ENCODE results near the gene MPRIP.
A peak's percentile ranks its signal among the peaks of the same experiment; 100 is the strongest.
"Not testable (repeated sequence)": the region's sequence is repeated elsewhere in the genome, so short reads cannot be mapped to it uniquely, and the experiment has no call there.

The MPRIP gene

DNA sequence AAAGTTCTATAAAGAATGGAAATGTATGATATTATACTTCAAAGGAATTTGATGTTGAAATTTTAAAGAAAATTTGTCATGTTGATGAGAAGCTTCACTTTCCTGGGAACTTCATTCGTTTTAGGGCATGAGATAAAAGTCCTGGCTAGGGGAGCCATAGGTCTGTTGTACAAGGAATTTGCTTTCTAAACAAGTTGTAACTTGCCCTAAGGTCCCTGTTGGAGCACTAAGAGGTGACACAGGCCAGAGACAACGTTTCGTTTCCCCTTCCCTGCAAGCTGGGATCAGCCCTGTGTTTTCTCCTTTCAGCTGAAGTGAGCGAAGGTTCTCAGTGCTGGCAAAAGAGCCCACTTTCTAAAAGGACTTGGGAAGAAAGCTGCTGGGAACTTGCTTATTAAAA lies 147.3 kb downstream of the MPRIP start:
- H3K4me3 ChIP-seq (ENCODE audit: low read depth, low read length) = no peak overlapping the region
- no peak for DNase-seq (ENCODE audit: low read depth)
- in situ Hi-C loops (cut with HindIII; ENCODE audit: low sequenced_read_pairs) = loop anchor here (5.0 kb wide), 1 partner anchor 92 kb away; no protein-coding TSS in a partner anchor
- TF ChIP-seq, protein P1, sequence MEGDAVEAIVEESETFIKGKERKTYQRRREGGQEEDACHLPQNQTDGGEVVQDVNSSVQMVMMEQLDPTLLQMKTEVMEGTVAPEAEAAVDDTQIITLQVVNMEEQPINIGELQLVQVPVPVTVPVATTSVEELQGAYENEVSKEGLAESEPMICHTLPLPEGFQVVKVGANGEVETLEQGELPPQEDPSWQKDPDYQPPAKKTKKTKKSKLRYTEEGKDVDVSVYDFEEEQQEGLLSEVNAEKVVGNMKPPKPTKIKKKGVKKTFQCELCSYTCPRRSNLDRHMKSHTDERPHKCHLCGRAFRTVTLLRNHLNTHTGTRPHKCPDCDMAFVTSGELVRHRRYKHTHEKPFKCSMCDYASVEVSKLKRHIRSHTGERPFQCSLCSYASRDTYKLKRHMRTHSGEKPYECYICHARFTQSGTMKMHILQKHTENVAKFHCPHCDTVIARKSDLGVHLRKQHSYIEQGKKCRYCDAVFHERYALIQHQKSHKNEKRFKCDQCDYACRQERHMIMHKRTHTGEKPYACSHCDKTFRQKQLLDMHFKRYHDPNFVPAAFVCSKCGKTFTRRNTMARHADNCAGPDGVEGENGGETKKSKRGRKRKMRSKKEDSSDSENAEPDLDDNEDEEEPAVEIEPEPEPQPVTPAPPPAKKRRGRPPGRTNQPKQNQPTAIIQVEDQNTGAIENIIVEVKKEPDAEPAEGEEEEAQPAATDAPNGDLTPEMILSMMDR (IDR thresholded peaks at IDR 0.05; ENCODE audit: low read depth, low read length, missing control alignments) = no peak

DNA sequence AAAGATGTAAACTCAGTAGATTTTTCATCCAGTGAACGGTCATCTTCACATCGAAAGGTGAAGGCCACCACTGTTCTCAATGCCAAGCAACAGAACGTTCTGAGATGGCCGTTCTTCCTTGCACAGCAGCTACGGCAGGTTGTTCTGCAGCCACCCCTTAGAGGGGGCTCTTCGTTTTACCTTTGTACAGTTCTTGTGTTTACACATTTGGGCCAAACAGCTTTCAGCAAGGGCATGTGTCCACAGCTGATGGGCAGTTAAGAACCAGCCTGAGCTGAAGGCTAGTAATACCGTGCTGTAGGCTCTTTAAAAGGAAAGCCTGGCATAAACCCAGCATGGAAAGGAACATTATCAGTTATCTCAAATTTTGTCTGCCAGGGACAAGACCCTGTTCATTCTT lies 147.9 kb downstream of the MPRIP start:
- DNase-seq (ENCODE audit: low read depth) = no peak
- TF ChIP-seq, protein P1 (IDR thresholded peaks at IDR 0.05; ENCODE audit: low read depth, low read length, missing control alignments) = no peak
- in situ Hi-C loops (cut with HindIII; ENCODE audit: low sequenced_read_pairs) = no loop called here
- H3K4me3 ChIP-seq (ENCODE audit: low read depth, low read length) = no peak overlapping the region

DNA sequence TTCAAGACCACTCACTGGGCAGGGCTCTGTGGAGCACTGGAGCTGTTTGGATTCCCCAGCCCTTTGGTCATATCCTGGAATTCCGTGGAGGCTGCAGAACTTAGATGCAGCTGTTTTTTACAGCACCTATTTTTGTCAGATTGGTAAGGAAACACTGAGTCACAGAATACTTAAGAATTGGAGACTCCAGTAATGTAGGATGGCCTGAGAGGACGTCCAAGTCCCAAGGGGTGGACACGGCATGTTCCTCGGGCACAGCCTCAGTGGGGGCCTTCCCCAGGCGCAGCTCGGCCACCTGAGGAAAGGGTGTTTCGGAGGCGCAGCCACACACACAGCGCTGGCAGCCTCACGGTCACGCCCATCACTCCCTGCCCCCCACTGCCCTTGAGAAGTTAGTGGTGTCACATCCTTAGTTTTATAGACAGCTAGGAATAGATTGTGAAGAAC lies 149.1 kb downstream of the MPRIP start:
- H3K4me3 ChIP-seq (ENCODE audit: low read depth, low read length) = no peak overlapping the region
- TF ChIP-seq, protein P1 (IDR thresholded peaks at IDR 0.05; ENCODE audit: low read depth, low read length, missing control alignments) = no peak
- DNase-seq (ENCODE audit: low read depth) = peak; percentile 26
- in situ Hi-C loops (cut with HindIII; ENCODE audit: low sequenced_read_pairs) = no loop called here

DNA sequence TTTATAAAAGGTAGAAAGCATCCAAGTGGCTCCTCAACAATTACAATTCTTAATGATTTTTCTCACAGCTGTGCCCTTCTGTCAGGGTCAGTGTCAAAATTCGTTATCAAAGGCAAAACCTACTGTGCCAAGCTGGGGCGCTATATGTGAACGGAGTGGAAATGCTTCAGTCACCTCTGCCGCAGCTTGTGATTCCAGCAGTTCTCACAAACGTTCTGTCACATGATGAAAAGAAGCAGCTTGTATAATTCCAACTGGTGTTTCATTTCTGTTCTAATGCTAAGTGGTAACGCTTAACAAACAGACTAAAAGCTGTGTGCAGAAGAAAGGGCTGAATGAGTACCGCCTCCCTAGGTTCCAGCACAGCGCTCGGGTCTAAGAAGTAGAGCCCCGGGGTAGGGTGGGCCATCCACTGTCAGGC lies 149.7 kb downstream of the MPRIP start:
- DNase-seq (ENCODE audit: low read depth) = no peak
- in situ Hi-C loops (cut with HindIII; ENCODE audit: low sequenced_read_pairs) = no loop called here
- no peak overlapping the region for H3K4me3 ChIP-seq (ENCODE audit: low read depth, low read length)
- TF ChIP-seq, protein P1 (IDR thresholded peaks at IDR 0.05; ENCODE audit: low read depth, low read length, missing control alignments) = no peak

DNA sequence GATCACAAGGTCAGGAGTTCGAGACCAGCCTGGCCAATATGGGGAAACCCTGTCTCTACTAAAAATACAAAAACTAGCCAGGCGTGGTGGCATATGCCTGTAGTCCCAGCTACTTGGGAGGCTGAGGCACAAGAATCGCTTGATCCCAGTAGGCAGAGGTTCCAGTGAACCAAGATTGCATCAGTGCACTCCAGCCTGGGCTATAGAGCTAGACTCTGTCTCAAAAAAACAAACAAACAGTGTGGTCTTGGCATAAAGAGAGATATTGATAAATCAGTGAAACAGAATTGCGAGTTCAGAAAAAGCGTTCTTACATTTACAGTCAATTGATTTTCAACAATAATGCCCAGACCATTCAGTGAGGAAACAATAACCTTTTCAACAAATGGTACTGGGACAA lies 153.2 kb downstream of the MPRIP start:
- in situ Hi-C loops (cut with HindIII; ENCODE audit: low sequenced_read_pairs); H3K4me3 ChIP-seq (ENCODE audit: low read depth, low read length): not testable (repeated sequence)

DNA sequence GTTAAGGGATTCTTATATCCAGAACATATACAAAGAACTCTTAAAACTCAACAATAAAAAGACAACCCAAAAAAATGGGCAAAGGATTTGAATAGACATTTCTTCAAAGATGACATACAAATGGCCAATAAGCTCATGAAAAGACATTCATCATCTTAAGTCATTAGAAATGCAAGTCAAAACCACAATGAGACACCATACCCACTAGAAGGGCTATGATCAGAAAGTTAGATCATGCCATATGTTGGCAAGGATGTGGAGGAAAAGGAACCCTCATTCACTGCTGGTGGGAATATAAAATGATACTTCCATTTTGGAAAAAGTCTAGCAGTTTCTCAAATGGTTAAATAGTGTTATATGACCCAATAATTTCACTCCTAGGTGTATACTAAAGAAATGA lies 154.5 kb downstream of the MPRIP start:
- TF ChIP-seq, protein P1 (IDR thresholded peaks at IDR 0.05; ENCODE audit: low read depth, low read length, missing control alignments) = no peak
- in situ Hi-C loops (cut with HindIII; ENCODE audit: low sequenced_read_pairs) = no loop called here
- DNase-seq (ENCODE audit: low read depth) = no peak
- H3K4me3 ChIP-seq (ENCODE audit: low read depth, low read length) = no peak overlapping the region

More for the DNA sequence above, 153.2 kb downstream of the MPRIP start:
- not testable (repeated sequence) for DNase-seq (ENCODE audit: low read depth)

DNA sequence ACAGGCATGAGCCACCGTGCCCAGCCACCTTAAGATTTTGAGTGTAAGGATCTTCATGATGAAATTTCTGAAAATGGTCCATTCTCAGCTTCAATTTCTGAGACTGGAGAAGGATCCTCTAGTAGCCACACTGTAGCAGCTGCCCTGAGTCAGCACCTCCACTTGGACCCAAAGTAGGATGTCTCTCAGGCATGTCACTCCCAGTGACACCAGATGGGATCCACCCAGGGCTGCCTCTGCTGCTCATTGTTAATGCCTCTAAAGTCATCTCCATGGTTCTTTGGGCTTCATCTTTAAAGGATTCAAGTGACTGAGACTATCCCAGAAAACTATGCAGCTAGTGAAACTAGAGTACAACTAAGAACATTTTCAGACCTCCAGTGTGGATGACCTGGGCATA lies 156.0 kb downstream of the MPRIP start:
- no peak overlapping the region for H3K4me3 ChIP-seq (ENCODE audit: low read depth, low read length)
- TF ChIP-seq, protein P1 (IDR thresholded peaks at IDR 0.05; ENCODE audit: low read depth, low read length, missing control alignments) = no peak
- no peak for DNase-seq (ENCODE audit: low read depth)
- in situ Hi-C loops (cut with HindIII; ENCODE audit: low sequenced_read_pairs) = no loop called here

Data from astrocyte of the cerebellum (primary cell).